Measurements from ENCODE around the gene DNAJA1.
"Not testable (repeated sequence)": the region's sequence is repeated elsewhere in the genome, so short reads cannot be mapped to it uniquely, and the experiment has no call there.

DNA sequence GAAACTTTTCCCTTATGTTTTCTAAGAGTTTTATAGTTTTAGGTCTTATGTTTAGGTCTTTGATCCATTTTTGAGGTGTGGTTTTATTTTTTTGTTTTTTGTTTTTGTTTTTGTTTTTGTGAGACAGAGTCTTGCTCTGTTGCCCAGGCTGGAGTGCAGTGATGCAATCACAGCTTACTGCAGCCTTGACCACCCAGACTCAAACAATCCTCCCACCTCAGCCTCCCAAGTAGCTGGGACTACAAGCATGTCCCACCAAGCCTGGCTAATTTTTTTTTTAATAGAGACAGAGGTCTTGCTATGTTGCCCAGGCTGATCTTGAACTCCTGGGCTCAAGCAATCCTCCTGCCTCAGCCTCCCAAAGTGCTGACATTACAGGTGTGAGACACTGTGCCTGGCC is 19.7 kb upstream of the DNAJA1 start:
- TF ChIP-seq CTCF, POLR2A (IDR thresholded peaks at IDR 0.05): not testable (repeated sequence)
